Measurements from ENCODE around the gene EXOC7. TPM values are rescaled to one million over a fixed set of nuclear protein-coding genes. Genes with fewer than 3 reads are reported as not detected.
A peak's percentile ranks its signal among the peaks of the same experiment; 100 is the strongest.
"Not testable (repeated sequence)": the region's sequence is repeated elsewhere in the genome, so short reads cannot be mapped to it uniquely, and the experiment has no call there.

Gene EXOC7
- total RNA-seq, 1 donor from 2014 or later, result 51.3 TPM

- ATAC-seq, result no peak
- no peak for DNase-seq (ENCODE audit: low spot score)
Observed at GRCh38 chr17:76089680-76090516, 13.7 kb downstream of the EXOC7 start.

GRCh38 chr17:76088868-76089576, 14.6 kb downstream of the EXOC7 start:
- DNase-seq (ENCODE audit: low spot score) (no peak), ATAC-seq (no peak)

GRCh38 chr17:76088041-76088867, 15.3 kb downstream of the EXOC7 start:
- DNase-seq (ENCODE audit: low spot score) (no peak), ATAC-seq (no peak)

DNA sequence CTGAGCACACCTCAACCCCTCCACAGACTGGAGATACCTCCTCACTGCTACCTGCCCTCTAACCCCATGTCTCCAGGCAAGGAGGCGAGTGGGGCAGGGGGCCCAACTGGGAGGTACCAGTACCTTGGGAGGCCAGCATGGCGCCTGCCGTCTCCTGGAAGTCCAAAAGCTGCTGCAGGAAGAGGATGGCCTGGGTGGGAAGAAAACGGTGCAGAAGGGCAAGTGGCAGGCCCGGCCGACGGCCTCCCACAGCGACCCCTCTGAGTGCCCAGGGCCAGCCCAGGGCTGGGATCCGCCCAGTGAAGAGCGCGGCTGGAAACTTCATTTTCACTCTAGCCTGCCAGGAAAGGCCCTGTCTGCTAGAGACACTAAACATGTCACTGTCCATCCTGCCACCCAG, 16.1 kb downstream of the EXOC7 start:
- ATAC-seq (no peak), DNase-seq (ENCODE audit: low spot score) (no peak)

DNA sequence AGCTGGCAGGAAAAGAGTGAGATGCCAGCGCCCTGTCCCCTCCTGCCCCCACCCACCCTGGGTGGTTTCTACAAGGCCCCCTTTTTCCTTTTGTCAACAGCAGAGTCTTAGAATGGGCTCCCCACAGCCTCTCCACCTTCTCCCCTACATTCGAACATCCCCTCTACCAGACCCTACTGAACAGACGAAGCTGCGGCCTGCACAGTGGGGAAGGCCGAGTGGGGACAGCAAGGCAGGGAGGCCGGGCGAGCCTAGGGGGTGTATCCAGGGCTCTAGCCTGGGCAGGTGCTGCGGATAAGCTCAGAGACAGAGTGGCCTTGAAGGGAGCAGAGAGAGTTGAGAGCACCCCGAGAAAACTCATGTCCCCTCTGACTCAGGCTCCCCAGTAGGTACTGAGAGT, 17.2 kb downstream of the EXOC7 start:
- ATAC-seq, result no peak
- no peak for DNase-seq (ENCODE audit: low spot score)

GRCh38 chr17:76085731-76086366, 17.7 kb downstream of the EXOC7 start:
- DNase-seq (ENCODE audit: low spot score) (no peak), ATAC-seq (no peak)

DNA sequence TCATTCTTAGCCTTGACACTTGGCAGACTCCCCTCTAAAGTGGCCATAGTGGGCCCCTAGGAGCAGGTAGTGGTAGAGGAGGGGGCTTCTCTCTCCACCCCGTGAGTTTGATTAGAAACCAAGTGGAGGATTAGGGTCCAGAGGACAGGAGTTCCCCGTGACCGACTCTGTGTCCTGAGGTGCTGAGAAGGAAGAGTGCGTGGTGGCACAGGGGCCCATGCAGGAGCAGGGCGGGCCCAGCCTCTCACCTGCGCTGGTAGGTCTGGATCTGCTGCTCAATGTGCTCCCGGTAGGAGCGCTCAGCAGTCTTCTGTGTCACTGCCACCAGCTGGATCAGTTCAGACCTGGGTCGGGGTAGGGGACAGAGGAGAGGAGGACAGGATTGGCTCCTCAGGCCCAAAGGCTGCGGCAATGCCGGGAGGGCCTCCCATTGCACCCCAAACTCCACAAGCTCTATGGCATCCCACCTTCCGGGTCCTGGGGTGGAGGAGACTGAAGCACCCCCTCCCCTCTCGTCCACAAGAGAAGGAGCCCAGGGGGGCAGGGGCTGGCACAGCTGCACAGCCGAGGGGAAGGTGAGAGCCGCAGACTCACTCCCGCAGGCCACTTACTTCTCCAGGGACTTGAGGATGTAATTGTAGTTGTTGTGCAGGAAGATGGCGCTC, 18.4 kb downstream of the EXOC7 start:
- no peak for ATAC-seq
- DNase-seq (ENCODE audit: low spot score), result no peak

DNA sequence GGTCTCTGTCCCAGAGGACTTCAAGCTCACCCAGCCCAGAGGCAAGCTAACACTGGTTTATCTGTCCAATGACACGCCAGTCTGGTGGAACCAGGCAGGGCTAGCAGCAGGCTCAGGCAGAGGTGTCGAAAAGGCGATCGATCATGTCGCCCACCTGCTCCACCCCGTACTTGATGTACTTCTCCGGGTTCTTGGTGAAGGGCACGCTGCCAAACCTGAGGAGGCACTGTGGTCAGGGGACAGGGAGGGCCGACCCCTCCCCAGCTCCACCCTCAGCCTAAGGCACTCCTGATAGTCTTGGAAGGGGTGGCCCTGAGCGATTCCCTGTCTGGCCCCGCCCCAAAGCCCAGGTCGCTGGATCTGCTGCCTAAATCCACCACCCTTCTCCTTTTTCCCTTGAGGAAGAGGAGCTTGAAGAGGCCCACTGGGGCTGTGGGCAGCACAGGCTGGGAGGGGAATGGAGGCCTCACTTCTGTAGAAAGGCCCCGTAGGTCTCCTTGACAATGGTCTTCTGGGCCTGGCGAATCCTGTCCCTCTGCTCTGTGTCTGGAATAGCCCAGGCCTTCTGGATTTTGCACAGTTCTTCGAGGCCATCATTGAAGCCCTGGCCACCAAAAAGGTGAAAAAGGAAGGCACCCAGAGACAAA, 19.9 kb downstream of the EXOC7 start:
- DNase-seq (ENCODE audit: low spot score), result no peak
- no peak for ATAC-seq

- ATAC-seq (no peak), DNase-seq (ENCODE audit: low spot score) (no peak)
Observed at GRCh38 chr17:76082326-76083251, 21.0 kb downstream of the EXOC7 start.

DNA sequence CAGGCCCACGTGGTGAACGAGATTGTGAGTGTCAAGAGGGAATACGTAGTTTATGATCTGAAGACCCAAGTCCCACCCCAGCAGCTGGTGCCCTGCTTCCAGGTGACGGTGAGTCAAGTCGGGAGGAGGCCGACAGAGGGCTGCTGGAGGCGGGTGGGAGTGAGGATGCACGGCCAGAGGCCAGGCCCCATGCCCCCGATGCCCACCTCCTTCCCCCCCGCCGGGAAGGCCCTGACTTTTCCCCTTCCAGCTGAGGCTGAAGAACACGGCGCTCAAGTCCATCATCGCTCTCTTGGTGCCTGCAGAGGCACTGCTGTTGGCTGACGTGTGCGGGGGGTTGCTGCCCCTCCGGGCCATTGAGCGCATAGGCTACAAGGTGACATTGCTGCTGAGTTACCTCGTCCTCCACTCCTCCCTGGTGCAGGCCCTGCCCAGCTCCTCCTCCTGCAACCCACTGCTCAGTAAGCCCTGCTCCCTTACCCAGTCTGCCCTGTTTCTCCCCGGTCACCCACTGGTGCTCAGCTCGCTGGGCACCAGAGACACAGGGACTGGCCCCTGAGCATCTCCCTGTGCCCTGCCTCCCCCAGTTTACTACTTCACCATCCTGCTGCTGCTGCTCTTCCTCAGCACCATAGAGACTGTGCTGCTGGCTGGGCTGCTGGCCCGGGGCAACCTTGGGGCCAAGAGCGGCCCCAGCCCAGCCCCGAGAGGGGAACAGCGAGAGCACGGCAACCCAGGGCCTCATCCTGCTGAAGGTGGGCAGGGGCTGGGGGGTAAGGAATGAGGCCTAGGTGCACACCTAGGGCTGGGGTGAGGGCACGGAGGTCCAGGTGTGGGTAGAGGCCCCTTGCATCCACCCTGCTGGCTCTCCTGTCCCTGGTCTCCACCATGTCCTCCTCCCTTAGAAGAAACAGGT, 22.0 kb downstream of the EXOC7 start:
- ATAC-seq (peak; percentile 5), DNase-seq (ENCODE audit: low spot score) (no peak)

- ATAC-seq, result peak; percentile 4
- no peak for DNase-seq (ENCODE audit: low spot score)
Observed at GRCh38 chr17:76080768-76081287, 22.8 kb downstream of the EXOC7 start.

DNA sequence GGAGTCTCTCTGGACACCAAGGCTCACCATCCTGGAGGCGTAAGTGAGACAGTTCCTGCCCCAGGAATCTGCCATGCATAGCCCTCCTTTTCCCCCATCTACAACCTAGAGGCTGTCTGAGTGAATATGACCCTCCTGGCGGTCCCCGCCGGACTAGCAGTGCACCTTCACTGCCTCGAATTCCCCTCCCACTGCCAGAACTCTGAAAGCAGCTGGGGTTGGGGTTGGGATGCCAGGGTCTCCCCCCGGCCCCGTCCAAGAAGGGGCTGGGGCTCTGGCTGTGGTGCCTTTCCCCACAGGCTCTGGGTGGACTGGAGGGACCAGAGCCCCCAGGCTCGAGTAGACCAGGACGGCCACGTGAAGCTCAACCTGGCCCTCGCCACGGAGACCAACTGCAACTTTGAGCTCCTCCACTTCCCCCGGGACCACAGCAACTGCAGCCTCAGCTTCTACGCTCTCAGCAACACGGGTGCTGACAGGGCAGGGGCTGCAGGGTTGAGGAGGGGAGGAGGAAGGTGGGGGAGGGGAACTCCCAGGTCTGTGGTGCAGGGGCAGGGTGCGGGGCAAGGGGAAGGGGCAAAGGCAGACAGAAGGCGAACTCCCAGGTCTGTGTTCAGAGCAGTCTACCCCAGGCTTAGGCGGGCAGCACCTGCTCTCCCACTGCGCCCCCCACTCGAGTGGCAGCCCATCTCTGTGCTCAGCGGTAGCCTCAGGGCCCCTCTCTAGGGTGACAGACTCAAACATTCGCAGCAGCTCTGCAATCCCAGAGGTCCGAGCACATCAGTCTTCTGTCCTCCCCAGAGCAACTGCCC, 23.4 kb downstream of the EXOC7 start:
- ATAC-seq, result peak; percentile 3
- DNase-seq (ENCODE audit: low spot score), result no peak

- peak; percentile 9 for ATAC-seq
- DNase-seq (ENCODE audit: low spot score), result no peak
Observed at GRCh38 chr17:76079535-76079955, 24.0 kb downstream of the EXOC7 start.

GRCh38 chr17:76078860-76079534, 24.6 kb downstream of the EXOC7 start, which contains the start of gene ZACN:
TSS of gene ZACN (plus strand) at chr17:76079182. CDS start at chr17:76079265, 83 bp downstream.
- no peak for ATAC-seq
- no peak for DNase-seq (ENCODE audit: low spot score)

GRCh38 chr17:76078370-76078769, 25.2 kb downstream of the EXOC7 start:
- not testable (repeated sequence) for ATAC-seq; DNase-seq (ENCODE audit: low spot score)

GRCh38 chr17:76077584-76078110, 25.9 kb downstream of the EXOC7 start:
- DNase-seq (ENCODE audit: low spot score) (no peak), ATAC-seq (no peak)

Data from left lobe of liver (tissue), 2 donors.